GM12864 (cell line): ENCODE measurements around the gene TCEAL3.
"Not testable (repeated sequence)": the region's sequence is repeated elsewhere in the genome, so short reads cannot be mapped to it uniquely, and the experiment has no call there.

ENCODE experiments used
- DNase-seq: peaks from one replicate; pipeline ENCODE4 v3.0.0-alpha.2; 2011; ENCODE audit warnings: low read depth
- H3K4me3 ChIP-seq: 2 replicates; pipeline ENCODE4 v1.5.1; 2011; ENCODE audit warnings: mild to moderate bottlenecking, low read depth, low read length, control low read depth
- CTCF ChIP-seq: IDR thresholded peaks from 2 replicates; pipeline ENCODE4 v1.5.1; 2011; ENCODE audit warnings: low read depth, mild to moderate bottlenecking, moderate library complexity, low read length, control low read depth, inconsistent platforms; ENCODE audit errors: missing control alignments

Gene TCEAL3

GRCh38 chrX:103651151-103651773 is 43.5 kb downstream of the TCEAL3 start:
- no peak overlapping the region for H3K4me3 ChIP-seq
- DNase-seq = no peak
- no peak for TF ChIP-seq CTCF

DNA sequence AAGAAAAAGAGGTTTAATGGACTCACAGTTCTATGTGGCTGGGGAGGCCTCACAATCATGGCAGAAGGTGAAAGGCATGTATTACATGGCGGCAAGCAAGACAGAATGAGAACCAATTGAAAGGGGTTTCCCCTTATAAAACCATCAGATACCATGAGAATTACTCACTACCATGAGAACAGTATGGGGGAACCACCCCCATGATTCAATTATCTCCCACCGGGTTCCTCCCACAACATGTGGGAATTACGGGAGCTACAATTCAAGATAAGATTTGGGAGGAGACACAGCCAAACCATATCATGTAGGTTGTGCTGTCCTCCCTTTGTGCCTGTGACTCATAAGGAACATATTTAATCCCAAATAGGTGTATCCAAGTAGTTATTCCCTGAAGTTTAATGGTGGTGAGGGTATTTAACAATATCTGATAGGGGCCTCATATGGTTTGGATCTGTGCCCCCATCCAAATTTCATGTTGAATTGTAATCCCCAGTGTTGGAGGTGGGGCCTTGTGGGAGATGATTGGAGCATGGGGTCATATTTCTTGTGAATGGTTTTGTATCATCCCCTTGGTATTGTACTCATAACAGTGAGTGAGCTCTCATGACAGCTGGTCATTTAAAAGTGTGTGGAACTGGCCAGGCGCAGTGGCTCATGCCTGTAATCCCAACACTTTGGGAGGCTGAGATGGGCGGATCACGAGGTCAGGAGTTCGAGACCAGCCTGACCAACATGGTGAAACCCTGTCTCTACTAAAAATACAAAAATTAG is 47.7 kb downstream of the TCEAL3 start:
- not testable (repeated sequence) for DNase-seq

DNA sequence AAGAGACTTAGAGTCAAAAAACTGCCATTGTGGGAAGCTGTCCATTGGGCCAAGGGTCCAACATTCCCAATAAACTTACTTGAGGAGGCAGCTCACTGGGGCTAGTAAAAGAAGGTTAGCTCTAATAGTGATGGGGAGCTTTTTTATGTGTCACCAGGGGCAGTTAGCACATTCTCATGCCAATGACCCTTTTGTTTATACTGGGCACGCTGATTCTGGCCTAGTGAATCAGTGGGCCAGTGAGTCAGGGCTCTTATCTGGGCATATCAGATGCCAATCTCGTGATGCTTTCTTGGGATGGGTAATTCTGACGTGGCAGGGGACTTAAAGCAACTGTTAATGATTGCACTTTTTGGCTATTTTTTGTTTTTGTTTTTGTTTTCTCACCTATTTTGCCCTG is 48.9 kb downstream of the TCEAL3 start:
- no peak for TF ChIP-seq CTCF
- no peak overlapping the region for H3K4me3 ChIP-seq
- DNase-seq = no peak

More for the DNA sequence above, 47.7 kb downstream of the TCEAL3 start:
- H3K4me3 ChIP-seq = not testable (repeated sequence)

- not testable (repeated sequence) for DNase-seq, H3K4me3 ChIP-seq
Measured at GRCh38 chrX:103657066-103657465, 49.3 kb downstream of the TCEAL3 start.

GRCh38 chrX:103658681-103659433 is 51.1 kb downstream of the TCEAL3 start:
- no peak for TF ChIP-seq CTCF
- no peak for DNase-seq
- H3K4me3 ChIP-seq = no peak overlapping the region

GRCh38 chrX:103659460-103659859 is 51.7 kb downstream of the TCEAL3 start:
- not testable (repeated sequence) for DNase-seq, H3K4me3 ChIP-seq
